Measurements from ENCODE around the gene CNTRL. TPM values are rescaled to one million over a fixed set of nuclear protein-coding genes. Genes with fewer than 3 reads are reported as not detected.
"Not testable (repeated sequence)": the region's sequence is repeated elsewhere in the genome, so short reads cannot be mapped to it uniquely, and the experiment has no call there.

The CNTRL gene
- total RNA-seq, 1 experiment from 2014 or later: 11.6 TPM

GRCh38 chr9:121088576-121088975 lies 13.8 kb downstream of the CNTRL start:
- H3K4me2 ChIP-seq (ENCODE audit: insufficient read depth, insufficient read length, low read length): no peak overlapping the region
- TF ChIP-seq CTCF (conservative IDR thresholded peaks at IDR 0.05): no peak
- H4K5ac ChIP-seq (ENCODE audit: insufficient read length, low read depth, low read length): no peak overlapping the region
- no peak overlapping the region for H3K18ac ChIP-seq (ENCODE audit: insufficient read length, low read depth, low read length)
- no peaks in the 10 kb centered on the region for H3K23me2 ChIP-seq (ENCODE audit: insufficient read length, low read depth, low read length, poor library complexity, severe bottlenecking)
- no peak overlapping the region for H3K4ac ChIP-seq (ENCODE audit: low read depth, low read length)
- no peaks in the 10 kb centered on the region for H3K27me3 ChIP-seq (ENCODE audit: insufficient read depth, low read length)
- H3K23ac ChIP-seq (ENCODE audit: insufficient read length, low read depth, low read length): no peak overlapping the region
- no peaks in the 10 kb centered on the region for H3K27me3 Mint-ChIP-seq (ENCODE audit: low read depth)
- H3K4me1 ChIP-seq (ENCODE audit: insufficient read depth, low read length): no peaks in the 10 kb centered on the region
- H2BK120ac ChIP-seq (ENCODE audit: low read depth, low read length, poor library complexity, severe bottlenecking): no peak overlapping the region
- no peaks in the 10 kb centered on the region for H4K20me1 ChIP-seq (ENCODE audit: control insufficient read depth, insufficient read depth, insufficient read length)
- H3K9me3 ChIP-seq (ENCODE audit: control insufficient read depth, low read depth, low read length): no peaks in the 10 kb centered on the region
- WGBS (ENCODE audit: extremely low coverage, insufficient read length, low lambda C conversion rate): no CpG with 5 or more reads among the region's 3 CpGs
- no peak overlapping the region for H3T11ph ChIP-seq (ENCODE audit: low read length)
- no peak overlapping the region for H3K27ac ChIP-seq (ENCODE audit: insufficient read length, low read depth, low read length)
- H3K4me3 Mint-ChIP-seq: no peak overlapping the region
- H3K9me3 Mint-ChIP-seq: no peaks in the 10 kb centered on the region
- no peaks in the 10 kb centered on the region for H3K79me1 ChIP-seq (ENCODE audit: insufficient read depth, low read depth, low read length, poor library complexity, severe bottlenecking)
- H2BK20ac ChIP-seq (ENCODE audit: low read depth, low read length, poor library complexity, severe bottlenecking): no peak overlapping the region
- no peak overlapping the region for H2BK5ac ChIP-seq (ENCODE audit: insufficient read length, low read length)
- H3K27ac Mint-ChIP-seq: no peak overlapping the region
- H2AK5ac ChIP-seq (ENCODE audit: insufficient read length, low read length): no peak overlapping the region
- no peaks in the 10 kb centered on the region for H3K4me1 Mint-ChIP-seq
- no peak for DNase-seq
- H3K14ac ChIP-seq (ENCODE audit: insufficient read depth, low read length): no peak overlapping the region
- no peak overlapping the region for H2AFZ ChIP-seq (ENCODE audit: low read length)
- no peak overlapping the region for H4K8ac ChIP-seq (replicated peaks; ENCODE audit: insufficient read length, low read depth, low read length)
- H4K91ac ChIP-seq (ENCODE audit: insufficient read length, low read depth, low read length): no peak overlapping the region
- H3K56ac ChIP-seq (ENCODE audit: insufficient read length, low read depth, low read length): no peak overlapping the region
- no peaks in the 10 kb centered on the region for H3K79me2 ChIP-seq (ENCODE audit: insufficient read depth, low read length)
- no peak overlapping the region for H3K9ac ChIP-seq (ENCODE audit: extremely low read depth, insufficient read length, low read length)
- H2BK12ac ChIP-seq (ENCODE audit: insufficient read length, low read depth, low read length): no peak overlapping the region
- no peak overlapping the region for H2BK15ac ChIP-seq (ENCODE audit: low read depth, low read length)
- peaks cover 3 to 16% (median 8%) of the 10 kb centered on the region in 3 experiments; a peak in 4 of 7 replicates for H3K36me3 Mint-ChIP-seq (ENCODE audit: insufficient read depth in 1 of 3, low read depth in 3 of 3)

GRCh38 chr9:121090743-121091142 lies 16.0 kb downstream of the CNTRL start:
- not testable (repeated sequence) for H3K27me3 ChIP-seq (ENCODE audit: insufficient read depth, low read length); H2BK20ac ChIP-seq (ENCODE audit: low read depth, low read length, poor library complexity, severe bottlenecking); H4K8ac ChIP-seq (replicated peaks; ENCODE audit: insufficient read length, low read depth, low read length); H3K9me3 ChIP-seq (ENCODE audit: control insufficient read depth, low read depth, low read length); H3K4me3 Mint-ChIP-seq; H2AK5ac ChIP-seq (ENCODE audit: insufficient read length, low read length); H3K9ac ChIP-seq (ENCODE audit: extremely low read depth, insufficient read length, low read length); H3K27me3 Mint-ChIP-seq (ENCODE audit: low read depth); H3K27ac Mint-ChIP-seq; H3K4me1 ChIP-seq (ENCODE audit: insufficient read depth, low read length); H2AFZ ChIP-seq (ENCODE audit: low read length); H3T11ph ChIP-seq (ENCODE audit: low read length); H3K18ac ChIP-seq (ENCODE audit: insufficient read length, low read depth, low read length); H2BK15ac ChIP-seq (ENCODE audit: low read depth, low read length); H3K56ac ChIP-seq (ENCODE audit: insufficient read length, low read depth, low read length); H3K4me1 Mint-ChIP-seq; H4K5ac ChIP-seq (ENCODE audit: insufficient read length, low read depth, low read length); H4K91ac ChIP-seq (ENCODE audit: insufficient read length, low read depth, low read length); H3K79me1 ChIP-seq (ENCODE audit: insufficient read depth, low read depth, low read length, poor library complexity, severe bottlenecking); H3K23me2 ChIP-seq (ENCODE audit: insufficient read length, low read depth, low read length, poor library complexity, severe bottlenecking); H3K27ac ChIP-seq (ENCODE audit: insufficient read length, low read depth, low read length); H2BK12ac ChIP-seq (ENCODE audit: insufficient read length, low read depth, low read length); H2BK5ac ChIP-seq (ENCODE audit: insufficient read length, low read length); H3K23ac ChIP-seq (ENCODE audit: insufficient read length, low read depth, low read length); H3K4ac ChIP-seq (ENCODE audit: low read depth, low read length); H2BK120ac ChIP-seq (ENCODE audit: low read depth, low read length, poor library complexity, severe bottlenecking); H4K20me1 ChIP-seq (ENCODE audit: control insufficient read depth, insufficient read depth, insufficient read length); H3K79me2 ChIP-seq (ENCODE audit: insufficient read depth, low read length); H3K9me3 Mint-ChIP-seq; H3K4me2 ChIP-seq (ENCODE audit: insufficient read depth, insufficient read length, low read length); H3K14ac ChIP-seq (ENCODE audit: insufficient read depth, low read length); DNase-seq
- WGBS (ENCODE audit: extremely low coverage, insufficient read length, low lambda C conversion rate): no CpG with 5 or more reads among the region's 6 CpGs
- H3K36me3 Mint-ChIP-seq (ENCODE audit: insufficient read depth in 1 of 3, low read depth in 3 of 3): peaks cover 3 to 16% (median 8%) of the 10 kb centered on the region in 3 experiments; a peak in 4 of 7 replicates
